22Rv1 (cell line): ENCODE results near the gene TMEM135.
"Not testable (repeated sequence)": the region's sequence is repeated elsewhere in the genome, so short reads cannot be mapped to it uniquely, and the experiment has no call there.

Experiments
- ZFX ChIP-seq: fragments of 450-650 bp; IDR thresholded peaks from 2 replicates; pipeline ENCODE4 v1.6.1; 2017; ENCODE audit warnings: antibody characterized with exemption, borderline replicate concordance
- TF ChIP-seq, protein P1 (sequence below): fragments of 450-650 bp; IDR thresholded peaks from 2 replicates; pipeline ENCODE4 v1.5.1; 2017; ENCODE audit warnings: mild to moderate bottlenecking

DNA sequence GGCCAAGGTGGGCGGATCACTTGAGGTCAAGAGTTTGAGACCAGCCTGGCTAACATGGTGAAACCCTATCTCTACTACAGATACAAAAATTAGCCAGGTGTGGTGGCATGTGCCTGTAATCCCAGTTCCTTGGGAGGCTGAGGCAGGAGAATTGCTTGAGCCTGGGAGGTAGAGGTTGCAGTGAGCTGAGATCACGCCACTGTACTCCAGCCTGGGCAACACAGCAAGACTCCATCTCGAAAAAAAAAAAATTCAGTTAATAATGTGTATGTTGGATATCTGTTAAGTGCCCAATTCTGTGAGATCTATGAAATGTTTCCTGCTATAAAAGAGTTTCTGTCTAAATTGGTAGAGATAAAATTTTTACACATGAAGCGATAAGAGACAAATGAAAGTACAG is 45.4 kb upstream of the TMEM135 start:
- TF ChIP-seq, protein P1, sequence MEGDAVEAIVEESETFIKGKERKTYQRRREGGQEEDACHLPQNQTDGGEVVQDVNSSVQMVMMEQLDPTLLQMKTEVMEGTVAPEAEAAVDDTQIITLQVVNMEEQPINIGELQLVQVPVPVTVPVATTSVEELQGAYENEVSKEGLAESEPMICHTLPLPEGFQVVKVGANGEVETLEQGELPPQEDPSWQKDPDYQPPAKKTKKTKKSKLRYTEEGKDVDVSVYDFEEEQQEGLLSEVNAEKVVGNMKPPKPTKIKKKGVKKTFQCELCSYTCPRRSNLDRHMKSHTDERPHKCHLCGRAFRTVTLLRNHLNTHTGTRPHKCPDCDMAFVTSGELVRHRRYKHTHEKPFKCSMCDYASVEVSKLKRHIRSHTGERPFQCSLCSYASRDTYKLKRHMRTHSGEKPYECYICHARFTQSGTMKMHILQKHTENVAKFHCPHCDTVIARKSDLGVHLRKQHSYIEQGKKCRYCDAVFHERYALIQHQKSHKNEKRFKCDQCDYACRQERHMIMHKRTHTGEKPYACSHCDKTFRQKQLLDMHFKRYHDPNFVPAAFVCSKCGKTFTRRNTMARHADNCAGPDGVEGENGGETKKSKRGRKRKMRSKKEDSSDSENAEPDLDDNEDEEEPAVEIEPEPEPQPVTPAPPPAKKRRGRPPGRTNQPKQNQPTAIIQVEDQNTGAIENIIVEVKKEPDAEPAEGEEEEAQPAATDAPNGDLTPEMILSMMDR = not testable (repeated sequence)
- not testable (repeated sequence) for TF ChIP-seq ZFX
